SH-SY5Y (cell line): ENCODE measurements around the gene IPMK.

Experiments used
- GATA2 ChIP-seq: IDR thresholded peaks from 2 replicates; pipeline ENCODE4 v1.6.1; 2011; ENCODE audit warnings: mild to moderate bottlenecking, low read depth, low read length
- GATA3 ChIP-seq: IDR thresholded peaks from 2 replicates; pipeline ENCODE4 v1.6.1; 2011; ENCODE audit warnings: low read depth, mild to moderate bottlenecking, low read length, moderate library complexity

The IPMK gene

DNA sequence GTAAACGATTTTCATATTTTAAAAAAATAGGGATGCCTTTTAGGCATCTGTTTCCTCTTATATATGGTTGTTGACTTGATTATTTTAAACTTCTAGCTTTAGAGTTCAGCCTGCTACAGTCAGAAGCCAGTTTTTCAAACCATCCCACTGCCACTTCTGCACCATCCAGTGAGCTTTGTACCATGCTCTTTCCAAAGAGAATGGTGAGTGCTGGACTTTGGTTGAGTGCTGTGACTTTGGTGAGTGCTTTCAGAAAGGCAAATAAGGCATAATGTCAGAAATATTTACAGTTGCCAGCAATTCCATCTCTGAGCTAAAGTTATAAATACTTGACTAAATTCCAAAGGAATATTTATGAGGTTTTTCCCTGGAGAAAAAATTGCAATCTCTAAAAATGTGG, 117.4 kb downstream of the IPMK start:
- TF ChIP-seq GATA2, result no peak
- TF ChIP-seq GATA3, result no peak

GRCh38 chr10:58143944-58144343, 123.8 kb downstream of the IPMK start:
- TF ChIP-seq GATA2, result no peak
- no peak for TF ChIP-seq GATA3
